Measurements from ENCODE around the gene ANO4.

The ANO4 gene

GRCh38 chr12:100857971-100858370, 63.4 kb downstream of the ANO4 start:
- H4K20me1 ChIP-seq (ENCODE audit: insufficient read depth), result no peaks in the 10 kb centered on the region
- H2AFZ ChIP-seq (ENCODE audit: low read depth), result no peak overlapping the region
- H3K9ac ChIP-seq, result no peak overlapping the region
- no peak overlapping the region for H3K27ac ChIP-seq
- H3K4me3 ChIP-seq (IDR thresholded peaks at IDR 0.05; ENCODE audit: insufficient read depth, low read depth, low read length), result no peak overlapping the region
- H3K4me2 ChIP-seq, result no peak overlapping the region
- H3K4me1 ChIP-seq (ENCODE audit: low read depth, poor library complexity, severe bottlenecking), result no peaks in the 10 kb centered on the region
- no peaks in the 10 kb centered on the region for H3K36me3 ChIP-seq (ENCODE audit: insufficient read depth)
- no peak for TF ChIP-seq CTCF (conservative IDR thresholded peaks at IDR 0.05; ENCODE audit: low read depth, low read length)
- H3K79me2 ChIP-seq (ENCODE audit: insufficient read depth, low read depth), result no peaks in the 10 kb centered on the region
- H3K27me3 ChIP-seq (ENCODE audit: insufficient read depth, low read depth), result no peaks in the 10 kb centered on the region

- Histone ChIP-seq H3K27ac (no peak overlapping the region), H4K20me1 (ENCODE audit: insufficient read depth) (no peaks in the 10 kb centered on the region), H2AFZ (ENCODE audit: low read depth) (no peak overlapping the region), H3K9ac (no peak overlapping the region), H3K4me1 (ENCODE audit: low read depth, poor library complexity, severe bottlenecking) (no peaks in the 10 kb centered on the region), H3K27me3 (ENCODE audit: insufficient read depth, low read depth) (no peaks in the 10 kb centered on the region), H3K4me2 (no peak overlapping the region), H3K36me3 (ENCODE audit: insufficient read depth) (no peaks in the 10 kb centered on the region), H3K79me2 (ENCODE audit: insufficient read depth, low read depth) (no peaks in the 10 kb centered on the region), H3K4me3 (IDR thresholded peaks at IDR 0.05; ENCODE audit: insufficient read depth, low read depth, low read length) (no peak overlapping the region)
- TF ChIP-seq CTCF (conservative IDR thresholded peaks at IDR 0.05; ENCODE audit: low read depth, low read length), result no peak
These were observed 64.1 kb downstream of the ANO4 start for GRCh38 chr12:100858656-100859055.

GRCh38 chr12:100859063-100859627, 64.6 kb downstream of the ANO4 start:
- TF ChIP-seq CTCF (conservative IDR thresholded peaks at IDR 0.05; ENCODE audit: low read depth, low read length), result no peak
- H2AFZ ChIP-seq (ENCODE audit: low read depth), result no peak overlapping the region
- H4K20me1 ChIP-seq (ENCODE audit: insufficient read depth), result no peaks in the 10 kb centered on the region
- H3K36me3 ChIP-seq (ENCODE audit: insufficient read depth), result no peaks in the 10 kb centered on the region
- H3K9ac ChIP-seq, result no peak overlapping the region
- H3K4me2 ChIP-seq, result no peak overlapping the region
- no peaks in the 10 kb centered on the region for H3K4me1 ChIP-seq (ENCODE audit: low read depth, poor library complexity, severe bottlenecking)
- no peaks in the 10 kb centered on the region for H3K27me3 ChIP-seq (ENCODE audit: insufficient read depth, low read depth)
- no peak overlapping the region for H3K27ac ChIP-seq
- H3K4me3 ChIP-seq (IDR thresholded peaks at IDR 0.05; ENCODE audit: insufficient read depth, low read depth, low read length), result no peak overlapping the region
- no peaks in the 10 kb centered on the region for H3K79me2 ChIP-seq (ENCODE audit: insufficient read depth, low read depth)

GRCh38 chr12:100860611-100861010, 66.0 kb downstream of the ANO4 start:
- Histone ChIP-seq H3K27me3 (ENCODE audit: insufficient read depth, low read depth) (no peaks in the 10 kb centered on the region), H3K27ac (no peak overlapping the region)
- TF ChIP-seq CTCF (conservative IDR thresholded peaks at IDR 0.05; ENCODE audit: low read depth, low read length), result no peak

More at GRCh38 chr12:100860611-100861010, 66.0 kb downstream of the ANO4 start:
- no peaks in the 10 kb centered on the region for H3K4me1 ChIP-seq (ENCODE audit: low read depth, poor library complexity, severe bottlenecking)
- no peak overlapping the region for H2AFZ ChIP-seq (ENCODE audit: low read depth)
- H4K20me1 ChIP-seq (ENCODE audit: insufficient read depth), result no peaks in the 10 kb centered on the region
- no peak overlapping the region for H3K4me2 ChIP-seq
- no peaks in the 10 kb centered on the region for H3K36me3 ChIP-seq (ENCODE audit: insufficient read depth)
- H3K4me3 ChIP-seq (IDR thresholded peaks at IDR 0.05; ENCODE audit: insufficient read depth, low read depth, low read length), result no peak overlapping the region
- H3K9ac ChIP-seq, result no peak overlapping the region
- no peaks in the 10 kb centered on the region for H3K79me2 ChIP-seq (ENCODE audit: insufficient read depth, low read depth)
